Naive thymus-derived CD4-positive, alpha-beta T cell (primary cell): Measurements from ENCODE around the gene AP4S1. TPM values are rescaled to one million over a fixed set of nuclear protein-coding genes. Genes with fewer than 3 reads are reported as not detected.
A peak's percentile ranks its signal among the peaks of the same experiment; 100 is the strongest.

Source experiments
- microRNA-seq: library from miRNA; unstranded; fragments of <30 nt; microRNA quantifications from one replicate; pipeline ENCODE4 v1.2.0, GENCODE V29; 2022; ENCODE audit warnings: borderline microRNAs expressed
- polyA plus RNA-seq, 2 donors: library from polyadenylated mRNA; unstranded; fragments of 300-500 nt; fragmentation: Illumina TruSeq; gene quantifications; one replicate each; pipeline ENCODE4 v1.2.3, GENCODE V29; 2021
- total RNA-seq, 6 experiments: library from RNA in 5 of 6; stranded (reverse) in 5 of 6; gene quantifications; 1 replicate in 5 of 6; 2 replicates in 1 of 6; pipeline ENCODE4 v1.2.3 and lab custom pipeline; 2021 to 2026

The AP4S1 gene
- total and polyA plus RNA-seq, 7 experiments from 2014 or later: 7.9 to 22.0 (median 11.6) TPM

Small RNA genes within 50 kb of the gene (microRNA-seq; reads per million reads assigned to microRNA genes)
- gene MIR624: 25.9 reads per million, percentile 38 among the genes with 10 or more reads in this experiment

Other genes with a start within 250 kb of the AP4S1 start
- gene COCH, start 151.1 kb upstream of the AP4S1 start, total RNA-seq: 1 to 10 TPM in 1 of 5 experiments, under 1 TPM in 2, not detected in 2; 0.21 to 1.6 (median 0.24) TPM
- under 1 TPM; 0.15 to 0.55 TPM for gene COCH, start 151.1 kb upstream of the AP4S1 start, polyA plus RNA-seq
- 10 to 100 TPM; 20.4 to 28.7 (median 25.2) TPM for gene STRN3, start 730 bp downstream of the AP4S1 start, total RNA-seq
- gene STRN3, start 730 bp downstream of the AP4S1 start, polyA plus RNA-seq: 1 to 10 TPM; 3.5 to 5.8 TPM
- 100 to 1,000 TPM; 115 to 163 (median 158) TPM for gene HECTD1, start 182.1 kb downstream of the AP4S1 start, total RNA-seq
- 10 to 100 TPM; 25.5 to 33.9 TPM for gene HECTD1, start 182.1 kb downstream of the AP4S1 start, polyA plus RNA-seq